Measurements from ENCODE around the gene TIGD3. TPM values are rescaled to one million over a fixed set of nuclear protein-coding genes. Genes with fewer than 3 reads are reported as not detected.
A peak's percentile ranks its signal among the peaks of the same experiment; 100 is the strongest.

TIGD3 gene
- total and polyA plus RNA-seq, 4 donors, result 0.08 to 0.33 (median 0.17) TPM; not detected in 1

- H3K4me1 ChIP-seq (ENCODE audit: control insufficient read depth in 4 of 4, insufficient read depth in 4 of 4, low read length in 3 of 4), result peaks cover 4 to 15% (median 13%) of the 10 kb centered on the region in 4 donors
- peak overlapping the region; percentile 83 to 93 (median 90) for H3K4me3 ChIP-seq (ENCODE audit: low read depth in 1 of 3, low read length in 3 of 3)
- TF ChIP-seq ATF3 (IDR thresholded peaks at IDR 0.05) (no peak), JUND (IDR thresholded peaks at IDR 0.05) (no peak), ZBTB33 (IDR thresholded peaks at IDR 0.05) (no peak), TAF1 (conservative IDR thresholded peaks at IDR 0.05) (no peak), HNF4A (conservative IDR thresholded peaks at IDR 0.05) (no peak), YY1 (IDR thresholded peaks at IDR 0.05) (no peak), GABPA (IDR thresholded peaks at IDR 0.05 in 1 of 2, conservative IDR thresholded peaks at IDR 0.05 in 1 of 2) (no peak), REST (IDR thresholded peaks at IDR 0.05) (no peak), SP1 (IDR thresholded peaks at IDR 0.05) (no peak), FOXA2 (IDR thresholded peaks at IDR 0.05) (no peak), FOXA1 (IDR thresholded peaks at IDR 0.05) (no peak), RXRA (IDR thresholded peaks at IDR 0.05) (no peak), EGR1 (IDR thresholded peaks at IDR 0.05; ENCODE audit: low read depth in 2 of 2) (no peak), RAD21 (IDR thresholded peaks at IDR 0.05) (no peak), HNF4G (IDR thresholded peaks at IDR 0.05) (no peak), MAX (IDR thresholded peaks at IDR 0.05) (no peak), CTCF (IDR thresholded peaks at IDR 0.05; ENCODE audit: low read depth, low read length, missing input control) (no peak), NR2F2 (IDR thresholded peaks at IDR 0.05) (no peak)
- H3K27me3 ChIP-seq (ENCODE audit: control insufficient read depth in 4 of 4, insufficient read depth in 4 of 4, low read length in 3 of 4), result no peaks in the 10 kb centered on the region
- no peak overlapping the region for H3K27ac ChIP-seq (ENCODE audit: low read depth in 1 of 2, low read length in 2 of 2)
- H3K36me3 ChIP-seq (ENCODE audit: control insufficient read depth in 4 of 4, insufficient read depth in 3 of 4, low read depth in 1 of 4, low read length in 3 of 4), result peaks cover 0 to 2% (median 0%) of the 10 kb centered on the region in 4 donors
- H3K9me3 ChIP-seq (ENCODE audit: control insufficient read depth in 4 of 4, low read length in 3 of 4), result no peaks in the 10 kb centered on the region
- H3K9ac ChIP-seq (ENCODE audit: low read depth in 1 of 2, low read length in 2 of 2), result peak overlapping the region; percentile 4 to 55
- DNase-seq (ENCODE audit: low spot score), result no peak
- 52% methylated on average over 5 of the region's 5 CpGs for WGBS
Measured at GRCh38 chr11:65334696-65335295, 19.8 kb upstream of the TIGD3 start.

Measured in liver (tissue), 9 donors.